Activated CD8-positive, alpha-beta T cell treated with anti-CD3 and anti-CD28 coated beads for 36 hours (primary cell): ENCODE measurements around the gene FARP1. TPM values are rescaled to one million over a fixed set of nuclear protein-coding genes. Genes with fewer than 3 reads are reported as not detected.

ENCODE experiments used
- ATAC-seq: fragments of 200-7000 bp; cut with Tn5 transposase; one replicate; pipeline ENCODE4 v1.10.0; 2021; ENCODE audit warnings: mild to moderate bottlenecking, moderate library complexity
- CTCF ChIA-PET: fragments of 350-600 bp; sonication (Branson Sonifier 250); formaldehyde crosslinking; loops from one replicate; lab custom pipeline; 2021; ENCODE audit warnings: antibody characterized with exemption; lab: Charles Lee
- POLR2A ChIA-PET: fragments of 350-600 bp; sonication (Branson Sonifier 250); formaldehyde crosslinking; loops from one replicate; lab custom pipeline; 2021; ENCODE audit warnings: antibody characterized with exemption; lab: Charles Lee
- DNase-seq: peaks from one replicate; pipeline ENCODE4 v3.0.0-alpha.2; 2020
- H3K27ac Mint-ChIP-seq: one replicate; pipeline ENCODE4 v1.8.0; 2021; ENCODE audit warnings: mild to moderate bottlenecking, mixed read lengths
- H3K27me3 Mint-ChIP-seq: one replicate; pipeline ENCODE4 v1.8.0; 2021; ENCODE audit warnings: mixed read lengths
- H3K36me3 Mint-ChIP-seq: one replicate; pipeline ENCODE4 v1.8.0; 2021; ENCODE audit warnings: low read depth, mixed read lengths
- H3K4me1 Mint-ChIP-seq: one replicate; pipeline ENCODE4 v1.8.0; 2021; ENCODE audit warnings: low read depth, mixed read lengths
- H3K4me3 Mint-ChIP-seq: one replicate; pipeline ENCODE4 v1.8.0; 2021; ENCODE audit warnings: mild to moderate bottlenecking, moderate library complexity, mixed read lengths
- H3K9me3 Mint-ChIP-seq: one replicate; pipeline ENCODE4 v1.8.0; 2021; ENCODE audit warnings: mixed read lengths
- intact Hi-C: fragments of 100-400 bp; cut with micrococcal nuclease; formaldehyde crosslinking; loops from one replicate; pipeline ENCODE4 v1.10.0; 2022
- total RNA-seq, 2 experiments: library from RNA; stranded (reverse); gene quantifications; one replicate each; pipeline ENCODE4 v1.2.3, GENCODE V29; 2021
- TF ChIP-seq, protein P1 (sequence below): fragments of 200-600 bp; IDR thresholded peaks from one replicate; pipeline ENCODE4 v1.8.0; 2022; ENCODE audit warnings: antibody characterized with exemption, mild to moderate bottlenecking

Gene FARP1
- total RNA-seq, 2 experiments from 2014 or later: 0.27 to 0.43 TPM

DNA sequence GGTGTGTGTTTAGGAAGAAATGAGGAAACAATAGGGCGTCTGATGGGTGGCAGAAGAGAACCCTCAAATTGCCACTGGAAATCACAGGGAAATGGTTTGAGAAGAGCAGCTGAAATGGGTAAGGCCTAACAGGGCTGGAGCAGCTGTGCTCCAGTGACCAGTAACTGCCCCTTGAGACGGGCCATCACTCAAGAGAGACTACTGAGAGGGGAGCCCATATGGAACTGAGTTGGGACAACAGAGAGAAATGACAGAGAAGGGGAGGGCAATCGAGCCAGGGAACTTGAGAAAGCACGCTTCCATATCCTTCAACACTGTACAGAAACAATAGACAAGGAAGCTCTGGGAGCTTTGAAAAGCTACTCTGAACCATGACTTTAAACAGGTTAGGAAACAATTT, 209.3 kb downstream of the FARP1 start:
- H3K4me1 Mint-ChIP-seq: no peaks in the 10 kb centered on the region
- TF ChIP-seq, protein P1, sequence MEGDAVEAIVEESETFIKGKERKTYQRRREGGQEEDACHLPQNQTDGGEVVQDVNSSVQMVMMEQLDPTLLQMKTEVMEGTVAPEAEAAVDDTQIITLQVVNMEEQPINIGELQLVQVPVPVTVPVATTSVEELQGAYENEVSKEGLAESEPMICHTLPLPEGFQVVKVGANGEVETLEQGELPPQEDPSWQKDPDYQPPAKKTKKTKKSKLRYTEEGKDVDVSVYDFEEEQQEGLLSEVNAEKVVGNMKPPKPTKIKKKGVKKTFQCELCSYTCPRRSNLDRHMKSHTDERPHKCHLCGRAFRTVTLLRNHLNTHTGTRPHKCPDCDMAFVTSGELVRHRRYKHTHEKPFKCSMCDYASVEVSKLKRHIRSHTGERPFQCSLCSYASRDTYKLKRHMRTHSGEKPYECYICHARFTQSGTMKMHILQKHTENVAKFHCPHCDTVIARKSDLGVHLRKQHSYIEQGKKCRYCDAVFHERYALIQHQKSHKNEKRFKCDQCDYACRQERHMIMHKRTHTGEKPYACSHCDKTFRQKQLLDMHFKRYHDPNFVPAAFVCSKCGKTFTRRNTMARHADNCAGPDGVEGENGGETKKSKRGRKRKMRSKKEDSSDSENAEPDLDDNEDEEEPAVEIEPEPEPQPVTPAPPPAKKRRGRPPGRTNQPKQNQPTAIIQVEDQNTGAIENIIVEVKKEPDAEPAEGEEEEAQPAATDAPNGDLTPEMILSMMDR: no peak
- ChIA-PET CTCF (no interaction called here), POLR2A (no interaction called here)
- no peaks in the 10 kb centered on the region for H3K27me3 Mint-ChIP-seq
- no peaks in the 10 kb centered on the region for H3K36me3 Mint-ChIP-seq
- ATAC-seq: no peak
- no peak overlapping the region for H3K27ac Mint-ChIP-seq
- peaks cover 1% of the 10 kb centered on the region for H3K9me3 Mint-ChIP-seq
- intact Hi-C loops: no loop called here
- DNase-seq: no peak
- no peak overlapping the region for H3K4me3 Mint-ChIP-seq

GRCh38 chr13:98353750-98354149, 210.9 kb downstream of the FARP1 start:
- Mint-ChIP-seq H3K27ac (no peak overlapping the region), H3K4me3 (no peak overlapping the region), H3K27me3 (no peaks in the 10 kb centered on the region), H3K9me3 (peaks cover 1% of the 10 kb centered on the region), H3K36me3 (no peaks in the 10 kb centered on the region), H3K4me1 (no peaks in the 10 kb centered on the region)
- ATAC-seq (no peak), DNase-seq (no peak)
- intact Hi-C loops: no loop called here
- TF ChIP-seq, protein P1: no peak
- CTCF ChIA-PET: no interaction called here
- POLR2A ChIA-PET: no interaction called here

DNA sequence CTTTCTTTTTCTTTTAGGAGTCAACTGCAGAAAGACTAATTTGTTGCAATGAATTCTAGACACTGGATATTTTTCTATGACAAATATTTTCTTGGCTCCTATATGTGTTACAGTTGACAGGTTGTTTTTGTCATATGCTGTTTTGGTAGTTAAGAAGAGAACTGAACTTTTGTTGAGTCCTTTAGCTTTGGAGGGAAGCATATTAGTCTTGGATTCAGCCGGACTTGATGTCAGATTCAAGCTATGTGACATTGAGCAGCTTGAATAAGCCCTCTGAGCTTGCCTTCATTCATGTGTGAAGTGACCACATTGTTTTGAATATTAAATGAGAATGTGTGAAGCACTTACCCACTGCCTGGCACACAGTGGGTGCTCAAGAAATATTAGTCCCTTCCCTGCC, 216.0 kb downstream of the FARP1 start:
- H3K27me3 Mint-ChIP-seq: peaks cover 4% of the 10 kb centered on the region
- no peaks in the 10 kb centered on the region for H3K36me3 Mint-ChIP-seq
- ChIA-PET CTCF (no interaction called here), POLR2A (no interaction called here)
- H3K27ac Mint-ChIP-seq: no peak overlapping the region
- no peak for DNase-seq
- H3K9me3 Mint-ChIP-seq: peaks cover 1% of the 10 kb centered on the region
- intact Hi-C loops: no loop called here
- TF ChIP-seq, protein P1: no peak
- H3K4me1 Mint-ChIP-seq: no peaks in the 10 kb centered on the region
- H3K4me3 Mint-ChIP-seq: no peak overlapping the region
- ATAC-seq: no peak

- Mint-ChIP-seq H3K27me3 (peaks cover 4% of the 10 kb centered on the region), H3K4me1 (no peaks in the 10 kb centered on the region), H3K27ac (no peak overlapping the region), H3K36me3 (no peaks in the 10 kb centered on the region), H3K4me3 (no peak overlapping the region), H3K9me3 (peaks cover 1% of the 10 kb centered on the region)
- POLR2A ChIA-PET: no interaction called here
- CTCF ChIA-PET: no interaction called here
- TF ChIP-seq, protein P1: no peak
- intact Hi-C loops: no loop called here
- ATAC-seq: no peak
- no peak for DNase-seq
Observed at GRCh38 chr13:98360545-98360944, 217.7 kb downstream of the FARP1 start.

DNA sequence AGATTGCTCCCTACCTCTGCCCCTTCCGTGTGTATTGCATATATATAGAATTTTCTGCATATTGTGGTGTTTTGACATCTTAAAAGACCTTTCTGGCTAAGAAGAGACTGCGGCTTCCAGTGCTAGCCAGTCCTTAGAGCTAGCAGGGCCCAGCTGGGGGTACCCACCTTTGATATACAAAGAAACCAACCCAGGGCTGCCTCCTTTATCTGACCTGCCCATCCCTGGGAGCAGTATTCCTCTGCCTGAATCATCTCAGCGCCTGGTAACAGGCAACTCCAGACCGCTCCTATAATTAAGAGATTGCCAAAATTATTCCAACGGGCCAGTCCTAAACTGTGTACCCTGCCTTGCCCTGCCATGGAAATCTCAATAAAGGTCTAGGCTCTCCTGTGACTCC, 220.4 kb downstream of the FARP1 start:
- ChIA-PET CTCF (no interaction called here), POLR2A (no interaction called here)
- ATAC-seq (no peak), DNase-seq (no peak)
- no peaks in the 10 kb centered on the region for H3K9me3 Mint-ChIP-seq
- TF ChIP-seq, protein P1: no peak
- intact Hi-C loops: no loop called here
- H3K36me3 Mint-ChIP-seq: no peaks in the 10 kb centered on the region
- no peaks in the 10 kb centered on the region for H3K4me1 Mint-ChIP-seq
- no peak overlapping the region for H3K27ac Mint-ChIP-seq
- no peak overlapping the region for H3K4me3 Mint-ChIP-seq
- peaks cover 6% of the 10 kb centered on the region for H3K27me3 Mint-ChIP-seq
